K562 (cell line): ENCODE data around the gene LHX3. TPM values are rescaled to one million over a fixed set of nuclear protein-coding genes. Genes with fewer than 3 reads are reported as not detected.

Experiments used
- CBFA2T3 ChIP-seq: fragments of 450-650 bp; IDR thresholded peaks from 2 replicates; pipeline ENCODE4 v1.6.1; 2017
- CREB5 ChIP-seq: fragments of 250-450 bp; sonication (Bioruptor Pico); IDR thresholded peaks from 2 replicates; pipeline ENCODE4 v1.5.0; 2020; ENCODE audit warnings: mild to moderate bottlenecking
- DMBX1 ChIP-seq: fragments of 250-450 bp; sonication (Bioruptor Pico); IDR thresholded peaks from 2 replicates; pipeline ENCODE4 v1.8.0; 2022; ENCODE audit warnings: inconsistent platforms, mild to moderate bottlenecking, moderate library complexity, borderline replicate concordance
- EP400 ChIP-seq: fragments of 450-650 bp; IDR thresholded peaks from 2 replicates; pipeline ENCODE4 v1.6.1; 2017; ENCODE audit warnings: antibody characterized with exemption, mild to moderate bottlenecking, moderate library complexity
- ESRRA ChIP-seq: fragments of 450-650 bp; IDR thresholded peaks from 2 replicates; pipeline ENCODE4 v1.6.1; 2014; ENCODE audit warnings: low read depth, mild to moderate bottlenecking, moderate library complexity, borderline replicate concordance
- ETS1 ChIP-seq: conservative IDR thresholded peaks from 2 replicates; pipeline ENCODE4 v1.6.1; 2011; ENCODE audit warnings: low read depth, mild to moderate bottlenecking, low read length; ENCODE audit not compliant: control insufficient read depth
- FOXK2 ChIP-seq, 2 experiments: fragments of 450-650 bp; IDR thresholded peaks in 1 of 2; conservative IDR thresholded peaks in 1 of 2; 2 replicates each; pipeline ENCODE4 v1.6.1; 2016; ENCODE audit warnings: low read depth in 2 of 2, mild to moderate bottlenecking in 1 of 2
- GTF2A2 ChIP-seq: IDR thresholded peaks from 2 replicates; pipeline ENCODE4 v1.6.1; 2016; ENCODE audit warnings: mild to moderate bottlenecking, missing genetic modification characterization, missing compliant biosample characterization
- HDAC6 ChIP-seq: IDR thresholded peaks from 2 replicates; pipeline ENCODE4 v1.6.1; 2012; ENCODE audit warnings: low read depth, mild to moderate bottlenecking, control low read depth, inconsistent platforms, low read length, moderate library complexity
- NEUROD1 ChIP-seq: fragments of 150-350 bp; IDR thresholded peaks from 2 replicates; pipeline ENCODE4 v1.6.1; 2014; ENCODE audit warnings: borderline replicate concordance, low read length, low read depth; ENCODE audit not compliant: partially characterized antibody
- NFRKB ChIP-seq: fragments of 450-650 bp; IDR thresholded peaks from 2 replicates; pipeline ENCODE4 v1.6.1; 2016; ENCODE audit warnings: low read depth
- NFXL1 ChIP-seq: fragments of 450-650 bp; formaldehyde crosslinking; IDR thresholded peaks from 2 replicates; pipeline ENCODE4 v1.4.0; 2021; ENCODE audit warnings: mild to moderate bottlenecking
- RAD21 ChIP-seq, 2 experiments: fragments of 250-450 bp in 1 of 2; fragments of 450-650 bp in 1 of 2; sonication (Bioruptor Pico) in 1 of 2; formaldehyde crosslinking in 1 of 2; IDR thresholded peaks in 1 of 2; conservative IDR thresholded peaks in 1 of 2; 2 replicates each; pipeline versions ENCODE4 v1.4.0 to v1.8.0; 2020 to 2022; ENCODE audit warnings: mild to moderate bottlenecking in 2 of 2, moderate library complexity in 1 of 2
- RBM39 ChIP-seq: fragments of 200-400 bp; formaldehyde crosslinking; optimal IDR thresholded peaks from 2 replicates; pipeline ENCODE3; 2018; ENCODE audit warnings: low read depth, low read length
- RHOXF2B ChIP-seq: fragments of 250-450 bp; sonication (Bioruptor Pico); conservative IDR thresholded peaks from 2 replicates; pipeline ENCODE4 v1.5.1; 2021
- RUNX1 ChIP-seq: sonication (generic); IDR thresholded peaks from 2 replicates; pipeline ENCODE4 v1.6.1; 2016; ENCODE audit warnings: antibody characterized with exemption, low read depth
- SNAPC5 ChIP-seq: fragments of 250-450 bp; sonication (Bioruptor Pico); IDR thresholded peaks from 2 replicates; pipeline ENCODE4 v1.8.0; 2021; ENCODE audit warnings: moderate library complexity, mild to moderate bottlenecking, inconsistent platforms
- SRSF7 ChIP-seq: fragments of 200-400 bp; formaldehyde crosslinking; optimal IDR thresholded peaks from 2 replicates; pipeline ENCODE3; 2017; ENCODE audit warnings: mild to moderate bottlenecking, low read depth, low read length
- SUPT5H ChIP-seq: fragments of 450-650 bp; IDR thresholded peaks from 2 replicates; pipeline ENCODE4 v1.6.1; 2016
- ZNF398 ChIP-seq: fragments of 250-450 bp; sonication (Bioruptor Pico); IDR thresholded peaks from 2 replicates; pipeline ENCODE4 v1.8.0; 2021; ENCODE audit warnings: moderate library complexity, mild to moderate bottlenecking, inconsistent platforms
- ZNF449 ChIP-seq: fragments of 250-450 bp; sonication (Bioruptor Pico); IDR thresholded peaks from 2 replicates; pipeline ENCODE4 v1.8.0; 2022; ENCODE audit warnings: moderate library complexity, mild to moderate bottlenecking, inconsistent platforms
- ZNF764 ChIP-seq: fragments of 250-450 bp; sonication (Bioruptor Pico); IDR thresholded peaks from 2 replicates; pipeline ENCODE4 v1.4.0; 2020; ENCODE audit warnings: low read depth, mild to moderate bottlenecking, moderate library complexity
- ZNF778 ChIP-seq: fragments of 450-650 bp; formaldehyde crosslinking; IDR thresholded peaks from 2 replicates; pipeline ENCODE4 v1.4.0; 2020; ENCODE audit warnings: mild to moderate bottlenecking, moderate library complexity
- ZZZ3 ChIP-seq: fragments of 450-650 bp; IDR thresholded peaks from 2 replicates; pipeline ENCODE4 v1.6.1; 2016; ENCODE audit warnings: antibody characterized with exemption, mild to moderate bottlenecking, moderate library complexity
- polyA plus RNA-seq, 8 experiments: library from polyadenylated mRNA; depleted of rRNA in 4 of 8; stranded (reverse) in 5 of 8; unstranded in 3 of 8; fragments of >200 nt; fragmentation: Nextera tagmentation in 2 of 8; fragmentation: Illumina TruSeq in 1 of 8; extraction: Ambion mirVana in 2 of 8; extraction: Trizol in 1 of 8; gene quantifications; 2 replicates each; pipeline versions ENCODE4 v1.2.1 to v1.2.3, GENCODE V29; 2011 to 2014; ENCODE audit warnings: inconsistent platforms in 1 of 8, missing spikeins in 1 of 8
- total RNA-seq, 7 experiments: library from RNA; depleted of rRNA in 6 of 7; stranded (reverse); fragments of >200 nt in 6 of 7; fragmentation: Illumina TruSeq in 2 of 7; extraction: Trizol in 2 of 7; gene quantifications; 2 replicates each; pipeline versions ENCODE4 v1.2.1 to v1.2.3, GENCODE V29; 2011 to 2021; ENCODE audit warnings: low replicate concordance in 1 of 7

Gene LHX3
- total and polyA plus RNA-seq, 9 of the 15 experiments (the other 6 are each of a cell fraction or from before 2014, with no cell fraction given): 0.09 TPM; not detected in 8

GRCh38 chr9:136206602-136207275 lies 1.8 kb upstream of the LHX3 start (continued):
- no peak for TF ChIP-seq ZNF398 (CRISPR knock-in tag)
- peak; percentile 96 for TF ChIP-seq ESRRA
- TF ChIP-seq EP400: no peak; the same call in 1 of the 2 replicates
- no peak for TF ChIP-seq NFRKB
- peak; percentile 58 for TF ChIP-seq NEUROD1
- no peak for TF ChIP-seq RHOXF2B (CRISPR knock-in tag)
- no peak for TF ChIP-seq SRSF7
- no peak for TF ChIP-seq RUNX1
- TF ChIP-seq ZNF764 (CRISPR knock-in tag): no peak
- TF ChIP-seq DMBX1 (CRISPR knock-in tag): peak; percentile 93
- peak; percentile 71 for TF ChIP-seq NFXL1
- peak; percentile 7 to 36; a peak in 2 of 4 replicates for TF ChIP-seq RAD21 (CRISPR knock-in tag; conservative IDR thresholded peaks at IDR 0.05 in 1 of 2, IDR thresholded peaks at IDR 0.05 in 1 of 2)
- TF ChIP-seq GTF2A2 (tag): no peak
- no peak for TF ChIP-seq SNAPC5
- TF ChIP-seq HDAC6: no peak
- TF ChIP-seq ZNF449 (CRISPR knock-in tag): peak; percentile 5; the same call in 1 of the 2 replicates
- TF ChIP-seq CBFA2T3: no peak
- TF ChIP-seq ETS1: no peak
- no peak for TF ChIP-seq CREB5
- TF ChIP-seq ZNF778: no peak
- TF ChIP-seq SUPT5H: no peak
- TF ChIP-seq ZZZ3: no peak
- TF ChIP-seq FOXK2 (conservative IDR thresholded peaks at IDR 0.05 in 1 of 2, IDR thresholded peaks at IDR 0.05 in 1 of 2; ENCODE audit: low read depth in 2 of 2): no peak; a peak in 1 of 4 replicates
- no peak for TF ChIP-seq RBM39
